ENCODE data around the gene CCDC6.

Gene CCDC6

DNA sequence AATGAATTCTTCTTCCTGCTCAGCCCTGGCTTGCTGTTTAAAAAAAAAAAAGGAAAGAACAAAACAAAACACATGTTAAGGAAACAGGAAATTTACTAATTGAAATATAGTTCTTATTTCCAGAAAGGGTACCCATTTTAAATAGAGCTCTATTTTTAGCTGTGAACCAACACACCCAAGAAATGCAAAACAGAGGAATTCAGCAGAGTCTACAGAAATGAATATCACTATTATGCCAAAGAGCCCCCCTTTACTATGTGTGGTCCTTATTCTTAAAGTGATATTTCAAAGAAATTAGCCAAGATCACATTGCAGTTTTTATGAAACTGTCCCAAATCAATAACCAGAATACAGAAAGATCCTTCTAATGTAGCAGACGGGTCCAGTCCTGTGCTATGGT is 53.7 kb downstream of the CCDC6 start:
- no peak for DNase-seq (ENCODE audit: low read depth)

- no peak for DNase-seq (ENCODE audit: low read depth)
Observed at GRCh38 chr10:59851864-59852263, 54.5 kb downstream of the CCDC6 start.

DNA sequence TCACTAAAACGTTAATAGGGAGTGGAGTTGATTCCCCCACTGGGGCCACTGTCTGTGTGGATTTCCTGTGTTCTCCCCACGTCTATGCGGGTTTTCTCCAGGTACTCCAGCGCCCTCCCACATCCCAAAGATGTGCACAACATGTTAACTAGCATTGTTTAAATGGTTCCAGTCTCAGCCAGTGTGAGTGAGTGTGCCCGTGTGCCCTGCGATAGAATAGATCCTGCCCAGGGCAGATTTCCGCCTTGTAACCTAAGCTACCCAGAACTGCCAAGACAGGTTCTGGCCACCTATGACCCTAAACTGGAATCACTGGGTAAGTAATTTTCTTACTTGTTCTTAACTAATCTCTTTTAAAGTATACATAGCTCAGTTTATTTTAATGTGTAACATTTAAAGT is 58.5 kb downstream of the CCDC6 start:
- no peak for DNase-seq (ENCODE audit: low read depth)

DNA sequence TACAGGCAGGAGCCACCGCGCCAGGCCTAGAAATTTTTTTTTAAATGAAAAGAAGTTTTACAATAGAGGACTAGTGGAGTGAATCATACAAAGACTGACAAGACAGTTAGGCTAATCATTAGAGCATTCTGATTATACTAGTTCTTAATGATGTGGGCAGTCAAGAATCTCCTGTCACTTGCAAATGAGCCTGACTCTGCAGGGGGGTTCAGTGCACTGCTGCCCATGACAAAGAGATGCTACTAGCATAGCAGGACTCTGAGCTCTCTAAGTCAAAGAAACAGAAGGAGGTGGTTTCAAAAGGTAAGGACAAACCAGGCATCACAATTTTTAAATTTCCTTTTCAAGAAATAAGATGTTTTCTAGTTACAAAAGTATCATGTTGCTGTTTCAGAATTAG is 59.0 kb downstream of the CCDC6 start:
- DNase-seq (ENCODE audit: low read depth): no peak

GRCh38 chr10:59844436-59844835 is 61.9 kb downstream of the CCDC6 start:
- DNase-seq (ENCODE audit: low read depth): no peak

DNA sequence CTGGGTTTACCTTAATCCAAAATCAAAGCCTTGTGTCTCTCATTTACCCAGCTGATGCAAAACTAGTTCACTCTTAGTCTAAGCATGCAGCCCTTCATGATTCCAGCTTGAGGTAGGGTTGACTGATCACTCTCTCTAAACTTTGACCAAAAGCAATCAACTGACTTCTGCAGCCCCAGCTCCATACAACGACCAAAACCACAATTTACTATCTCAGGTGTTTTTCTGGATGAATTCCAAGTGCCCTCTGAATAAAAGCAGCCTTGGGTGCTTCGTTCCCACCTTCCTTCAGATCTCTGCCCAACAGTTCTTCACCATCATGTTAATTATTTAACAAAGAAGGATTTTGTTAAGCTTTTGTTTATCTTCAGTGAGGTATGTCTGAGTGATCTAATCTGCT is 62.6 kb downstream of the CCDC6 start:
- DNase-seq (ENCODE audit: low read depth): no peak

- DNase-seq (ENCODE audit: low read depth): no peak
Observed at GRCh38 chr10:59839576-59839975, 66.8 kb downstream of the CCDC6 start.

DNA sequence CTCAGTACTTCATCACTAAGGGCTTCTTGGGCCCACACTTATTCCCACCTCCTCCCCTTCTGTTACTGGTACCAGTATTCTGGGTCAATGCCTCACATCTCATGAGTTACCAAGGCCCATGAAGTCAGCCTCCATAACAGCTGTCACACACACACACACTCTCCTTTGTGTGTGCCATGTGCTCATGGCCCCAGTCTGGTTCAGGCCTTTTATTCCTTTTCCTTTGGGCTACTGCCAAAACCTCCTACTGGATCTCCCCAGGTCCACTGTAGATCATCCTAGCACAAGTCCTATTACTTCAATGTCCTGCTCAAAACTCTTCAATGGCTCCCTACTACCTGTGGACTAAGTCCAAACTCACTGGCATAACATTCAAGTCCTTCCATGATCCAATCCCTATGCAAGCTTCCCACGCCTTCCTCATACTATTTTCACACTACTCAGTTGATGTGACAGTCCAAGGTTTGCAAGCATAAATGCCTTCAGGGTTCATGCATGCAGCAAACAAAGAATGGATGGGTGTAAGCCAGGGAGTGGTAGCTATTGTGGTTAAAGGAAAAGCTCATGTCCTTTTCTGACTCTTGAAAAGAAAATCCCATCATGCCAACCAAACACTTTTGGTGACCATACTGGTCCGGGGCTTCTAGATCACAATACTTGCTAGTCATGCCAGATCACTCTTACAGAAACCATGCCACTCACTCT is 68.1 kb downstream of the CCDC6 start:
- no peak for DNase-seq (ENCODE audit: low read depth)

DNA sequence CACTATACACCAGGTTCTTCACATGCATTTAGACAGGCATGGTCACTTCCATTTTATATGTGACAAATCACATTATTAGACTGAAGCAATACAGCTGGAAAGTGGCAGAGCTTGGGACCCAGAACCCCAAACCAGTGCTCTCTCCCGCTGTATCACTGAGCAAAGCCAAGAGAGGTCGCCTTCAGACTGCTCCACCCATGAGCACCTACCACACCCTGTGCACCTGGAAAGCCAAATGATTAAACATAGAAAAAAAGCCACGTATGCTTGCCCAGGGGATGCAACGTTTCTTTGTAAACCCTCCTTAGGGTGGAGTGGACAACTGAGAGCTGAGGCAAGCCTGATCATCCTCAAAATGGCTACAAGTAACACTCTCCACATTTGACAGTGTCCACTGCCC is 72.5 kb downstream of the CCDC6 start:
- no peak for DNase-seq (ENCODE audit: low read depth)

- no peak for DNase-seq (ENCODE audit: low read depth)
Observed at GRCh38 chr10:59832506-59832905, 73.8 kb downstream of the CCDC6 start.

- no peak for DNase-seq (ENCODE audit: low read depth)
Observed at GRCh38 chr10:59831658-59832503, 74.5 kb downstream of the CCDC6 start.

GRCh38 chr10:59830601-59831259 is 75.6 kb downstream of the CCDC6 start:
- DNase-seq (ENCODE audit: low read depth): no peak

GRCh38 chr10:59829601-59830000 is 76.8 kb downstream of the CCDC6 start:
- no peak for DNase-seq (ENCODE audit: low read depth)

- DNase-seq (ENCODE audit: low read depth): no peak
Observed at GRCh38 chr10:59829024-59829423, 77.3 kb downstream of the CCDC6 start.

- no peak for DNase-seq (ENCODE audit: low read depth)
Observed at GRCh38 chr10:59825932-59826331, 80.4 kb downstream of the CCDC6 start.

GRCh38 chr10:59823751-59824150 is 82.6 kb downstream of the CCDC6 start:
- no peak for DNase-seq (ENCODE audit: low read depth)

DNA sequence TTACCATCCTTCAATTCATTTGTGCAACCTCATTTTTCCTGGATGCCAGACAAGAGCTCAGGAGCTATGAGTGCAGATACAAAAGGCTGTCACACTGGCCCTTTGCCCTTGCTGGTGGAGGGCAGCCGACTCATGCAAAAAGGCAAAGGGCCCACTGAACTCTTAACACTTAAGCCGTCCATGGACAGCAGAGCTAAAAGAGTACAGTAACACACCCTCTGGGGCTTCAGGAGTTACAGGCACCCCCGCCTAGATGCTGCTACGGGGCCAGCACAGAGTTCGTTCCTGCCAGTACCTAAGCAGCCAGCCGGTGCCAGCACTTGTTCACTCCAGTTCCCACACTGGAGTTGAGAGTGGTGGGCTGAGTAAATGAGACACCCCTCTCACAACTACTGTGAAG is 83.2 kb downstream of the CCDC6 start:
- DNase-seq (ENCODE audit: low read depth): no peak

GRCh38 chr10:59820471-59820870 is 85.9 kb downstream of the CCDC6 start:
- no peak for DNase-seq (ENCODE audit: low read depth)

DNA sequence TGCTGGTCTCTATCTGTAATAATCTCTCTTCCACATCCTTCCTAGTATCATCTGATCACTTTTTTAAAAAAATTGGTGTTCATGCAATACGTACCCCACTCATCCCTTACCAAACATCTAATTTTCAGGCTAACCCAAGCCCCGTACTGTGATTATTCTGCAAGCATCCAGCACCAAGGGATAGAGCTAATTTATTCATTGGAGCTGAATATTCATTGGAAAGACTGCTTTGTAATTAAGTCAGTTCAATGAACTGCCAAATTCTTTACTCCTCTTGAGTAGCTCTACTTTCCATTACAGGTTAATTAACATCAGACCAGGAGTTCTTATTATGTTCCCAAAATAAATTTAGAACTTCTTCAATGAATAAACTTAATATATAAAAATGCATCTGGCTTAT is 86.7 kb downstream of the CCDC6 start:
- no peak for DNase-seq (ENCODE audit: low read depth)

GRCh38 chr10:59819265-59819664 is 87.1 kb downstream of the CCDC6 start:
- no peak for DNase-seq (ENCODE audit: low read depth)

GRCh38 chr10:59817773-59818172 is 88.6 kb downstream of the CCDC6 start:
- no peak for DNase-seq (ENCODE audit: low read depth)

DNA sequence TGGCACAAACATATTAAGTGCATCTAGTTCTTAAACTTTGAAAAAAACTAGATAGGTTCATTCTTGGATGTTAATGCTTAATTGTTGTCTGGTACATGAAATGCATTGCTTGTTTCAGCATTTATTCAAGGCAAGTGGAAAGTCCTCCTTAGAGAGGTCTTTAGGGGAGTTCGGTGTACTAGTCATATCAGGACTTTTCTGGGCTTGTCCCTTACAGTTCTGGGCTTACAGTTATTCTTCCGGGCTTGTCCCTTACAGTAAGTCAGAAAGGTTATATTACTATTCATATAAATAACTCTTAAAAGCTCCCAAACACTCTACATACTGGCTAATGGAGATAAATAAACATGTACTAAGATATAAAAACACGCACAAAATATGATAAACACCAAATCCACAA is 91.5 kb downstream of the CCDC6 start:
- no peak for DNase-seq (ENCODE audit: low read depth)

GRCh38 chr10:59812519-59813122 is 93.7 kb downstream of the CCDC6 start:
- DNase-seq (ENCODE audit: low read depth): no peak
